ENCODE measurements around the gene PSMD14.
"Not testable (repeated sequence)": the region's sequence is repeated elsewhere in the genome, so short reads cannot be mapped to it uniquely, and the experiment has no call there.

The PSMD14 gene

DNA sequence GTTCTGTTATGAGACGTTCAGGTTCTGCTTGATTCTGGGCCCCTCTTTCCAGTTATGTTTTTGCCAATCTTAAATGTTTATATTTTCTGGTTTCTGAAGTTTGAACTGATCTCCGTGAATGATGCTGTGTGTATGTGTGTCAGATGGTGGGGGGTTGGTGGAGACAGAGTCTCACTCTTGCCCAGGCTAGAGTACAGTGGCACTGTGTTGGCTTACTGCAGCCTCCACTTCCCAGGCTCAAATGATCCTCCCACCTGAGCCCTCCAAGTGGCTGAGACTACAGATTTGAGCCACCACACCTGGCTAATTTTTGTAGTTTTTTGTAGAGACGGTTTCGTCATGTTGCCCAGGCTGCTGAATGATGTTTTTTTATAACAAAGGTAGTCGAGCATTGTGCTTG, 45.9 kb downstream of the PSMD14 start:
- no peak for TF ChIP-seq GATA1 (IDR thresholded peaks at IDR 0.05; ENCODE audit: low read depth, low read length)
- TF ChIP-seq POLR2A (IDR thresholded peaks at IDR 0.05; ENCODE audit: low read length) = no peak
- DNase-seq = no peak

DNA sequence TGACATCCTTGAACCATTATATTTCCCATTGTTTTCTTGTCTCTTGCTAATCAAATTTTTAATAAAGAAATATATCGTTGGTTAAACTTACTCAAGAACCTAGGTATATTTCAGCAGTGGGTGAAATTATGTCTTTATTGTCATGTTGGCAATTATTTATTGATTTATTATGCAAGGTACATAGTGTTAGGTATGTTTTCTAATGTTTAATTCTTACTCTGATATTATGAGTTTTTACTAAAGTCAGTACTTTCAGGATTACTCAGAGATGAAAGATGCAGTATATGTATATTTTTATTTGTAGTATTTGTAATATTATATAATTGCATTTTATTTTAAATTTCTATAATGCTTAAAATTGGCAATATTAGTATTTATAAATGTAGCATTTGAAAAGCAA, 46.9 kb downstream of the PSMD14 start:
- DNase-seq = no peak
- TF ChIP-seq POLR2A (IDR thresholded peaks at IDR 0.05; ENCODE audit: low read length) (no peak), GATA1 (IDR thresholded peaks at IDR 0.05; ENCODE audit: low read depth, low read length) (no peak)

DNA sequence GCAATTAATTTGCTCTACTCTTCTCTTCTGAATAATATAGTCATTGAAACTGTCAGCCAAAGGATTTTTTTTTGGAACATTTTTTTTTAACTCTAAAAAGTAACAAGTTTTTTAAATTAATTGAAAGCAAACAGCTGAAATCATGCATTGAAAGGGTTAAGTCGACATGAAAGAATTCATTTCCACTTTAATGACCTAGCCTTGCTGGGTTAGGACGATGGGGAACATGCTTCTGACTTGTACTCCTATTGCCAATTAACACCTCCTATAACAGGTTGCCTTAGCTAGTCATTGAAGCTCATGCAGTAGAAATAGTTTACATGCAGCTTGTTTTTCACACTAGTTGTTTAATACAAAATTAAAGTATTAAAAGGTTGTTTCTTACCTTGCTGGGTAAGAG, 47.8 kb downstream of the PSMD14 start:
- DNase-seq = no peak
- TF ChIP-seq GATA1 (IDR thresholded peaks at IDR 0.05; ENCODE audit: low read depth, low read length) (no peak), POLR2A (IDR thresholded peaks at IDR 0.05; ENCODE audit: low read length) (no peak)

DNA sequence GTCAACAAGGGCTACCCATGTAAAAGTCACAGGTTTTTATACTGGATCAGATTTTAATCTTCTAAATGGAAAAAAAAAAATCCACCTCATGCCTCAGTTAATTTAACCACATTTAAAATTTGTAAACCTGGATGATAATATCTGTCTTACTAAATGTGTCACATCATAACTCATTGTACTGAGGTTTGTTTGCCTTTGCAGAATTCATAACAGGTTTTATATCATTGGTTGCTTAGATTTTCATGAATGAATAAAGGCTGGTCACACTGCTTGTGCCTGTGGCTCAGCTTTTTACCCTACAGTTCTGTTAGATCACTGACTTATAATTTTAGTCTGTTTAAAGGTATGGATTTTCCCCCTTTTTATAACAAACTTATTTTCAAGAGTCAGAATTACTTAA, 48.9 kb downstream of the PSMD14 start:
- DNase-seq = no peak
- no peak for TF ChIP-seq GATA1 (IDR thresholded peaks at IDR 0.05; ENCODE audit: low read depth, low read length)
- TF ChIP-seq POLR2A (IDR thresholded peaks at IDR 0.05; ENCODE audit: low read length) = no peak

DNA sequence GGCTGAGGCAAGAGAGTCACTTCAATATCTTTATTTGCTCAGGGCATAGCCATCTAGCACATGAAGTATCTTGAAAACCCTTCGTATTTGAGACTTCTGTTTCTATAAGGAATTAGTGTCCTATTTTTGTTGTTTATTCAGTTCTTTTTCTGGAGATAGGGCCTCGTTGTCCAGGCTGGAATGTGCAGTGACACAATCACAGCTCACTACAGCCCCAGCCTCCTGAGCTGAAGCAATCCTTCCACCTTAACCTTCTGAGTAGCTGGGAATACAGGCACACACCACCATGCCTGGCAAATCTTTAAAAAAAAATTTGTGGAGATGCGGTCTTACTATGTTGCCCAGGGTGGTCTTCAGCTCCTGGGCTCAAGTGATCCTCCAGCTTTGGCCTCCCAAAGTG, 50.6 kb downstream of the PSMD14 start:
- TF ChIP-seq GATA1 (IDR thresholded peaks at IDR 0.05; ENCODE audit: low read depth, low read length) (no peak), POLR2A (IDR thresholded peaks at IDR 0.05; ENCODE audit: low read length) (no peak)
- DNase-seq = no peak

DNA sequence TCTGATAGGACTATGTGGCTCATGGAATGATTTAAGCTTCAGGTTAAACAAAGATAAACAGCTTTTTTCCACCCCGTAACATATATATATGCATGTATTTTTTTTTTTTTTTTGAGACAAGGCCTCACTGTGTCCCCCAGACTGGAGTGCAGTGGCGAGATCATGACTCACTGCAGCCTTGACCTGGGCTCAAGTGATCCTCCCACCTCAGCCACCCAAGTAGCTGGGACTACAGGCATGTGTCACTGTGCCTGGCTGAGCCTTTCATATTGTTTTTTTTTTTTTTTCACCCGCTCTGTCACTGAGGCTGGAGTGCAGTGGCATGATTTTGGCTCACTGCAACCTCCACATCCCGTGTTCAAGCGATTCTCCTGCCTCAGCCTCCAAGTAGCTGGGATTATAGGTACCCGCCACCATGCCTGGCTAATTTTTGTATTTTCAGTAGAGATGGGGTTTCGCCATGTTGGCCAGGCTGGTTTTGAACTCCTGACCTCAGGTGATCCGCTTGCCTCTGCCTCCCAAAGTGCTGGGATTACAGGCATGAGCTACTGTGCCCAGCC, 52.0 kb downstream of the PSMD14 start:
- DNase-seq = not testable (repeated sequence)

DNA sequence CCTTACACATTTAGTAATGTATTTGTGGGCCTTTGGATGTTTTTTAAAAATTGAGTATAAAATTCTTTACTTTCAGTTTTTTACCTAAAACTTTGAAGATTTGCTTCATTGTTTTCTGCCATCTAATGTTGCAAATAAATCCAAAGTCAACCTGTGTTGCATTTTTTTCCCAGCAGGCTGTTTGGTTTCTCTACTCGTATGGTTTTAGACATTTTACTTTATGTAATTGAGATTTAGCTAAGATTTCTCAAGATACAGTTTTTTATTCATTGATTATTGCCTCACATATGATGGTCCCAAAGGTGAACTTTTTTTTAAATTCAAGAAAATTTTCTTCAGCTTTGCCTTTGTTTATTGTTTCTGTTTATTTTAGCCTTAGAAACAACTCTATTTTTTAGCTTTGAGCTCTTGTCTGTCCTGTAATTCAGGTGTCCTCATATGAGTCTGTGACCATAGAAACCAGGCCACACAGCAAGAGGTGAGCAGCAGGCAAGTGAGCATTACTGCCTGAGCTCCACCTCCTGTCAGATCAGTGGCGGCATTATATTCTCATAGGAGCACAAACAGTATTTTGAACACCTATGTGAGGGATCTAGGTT, 54.4 kb downstream of the PSMD14 start:
- no peak for TF ChIP-seq GATA1 (IDR thresholded peaks at IDR 0.05; ENCODE audit: low read depth, low read length)
- TF ChIP-seq POLR2A (IDR thresholded peaks at IDR 0.05; ENCODE audit: low read length) = no peak

DNA sequence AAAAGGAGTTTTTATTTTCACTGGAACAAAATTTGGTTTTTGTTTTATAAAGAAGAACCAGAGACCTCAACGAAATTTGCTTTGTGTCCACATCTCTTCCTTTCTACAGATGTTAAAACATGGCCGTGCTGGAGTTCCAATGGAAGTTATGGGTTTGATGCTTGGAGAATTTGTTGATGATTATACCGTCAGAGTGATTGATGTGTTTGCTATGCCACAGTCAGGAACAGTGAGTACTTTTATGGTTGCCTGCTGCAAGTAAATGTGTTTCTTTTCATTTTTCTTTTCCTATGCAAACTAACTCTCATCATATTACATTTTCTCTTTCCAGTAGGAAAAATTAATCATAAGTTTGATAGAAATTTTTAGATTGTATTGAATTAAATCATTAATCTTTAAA, 59.5 kb downstream of the PSMD14 start:
- no peak for DNase-seq

More for the DNA sequence above, 54.4 kb downstream of the PSMD14 start:
- no peak for DNase-seq

DNA sequence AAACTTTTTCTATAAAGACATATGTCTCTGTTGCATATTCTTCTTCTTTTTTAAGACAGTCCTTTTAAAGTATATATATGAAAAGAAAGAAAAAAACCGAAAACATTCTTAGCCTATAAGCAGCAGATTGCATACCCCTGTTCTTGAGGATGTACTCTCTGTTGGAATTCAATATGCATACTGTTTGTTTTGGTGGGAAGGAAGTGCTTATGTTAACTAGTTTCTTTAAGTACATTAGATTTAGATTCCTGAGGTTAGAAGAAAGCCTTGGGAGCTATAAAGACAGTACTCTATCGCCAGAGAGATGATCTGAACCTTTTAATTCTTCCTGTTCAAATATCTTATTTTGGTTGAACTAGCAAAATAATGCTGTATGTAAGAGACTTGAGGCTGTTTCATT, 61.1 kb downstream of the PSMD14 start:
- TF ChIP-seq POLR2A (IDR thresholded peaks at IDR 0.05; ENCODE audit: low read length) (no peak), GATA1 (IDR thresholded peaks at IDR 0.05; ENCODE audit: low read depth, low read length) (no peak)
- DNase-seq = no peak

More for the DNA sequence above, 59.5 kb downstream of the PSMD14 start:
- TF ChIP-seq GATA1 (IDR thresholded peaks at IDR 0.05; ENCODE audit: low read depth, low read length) (no peak), POLR2A (IDR thresholded peaks at IDR 0.05; ENCODE audit: low read length) (no peak)

DNA sequence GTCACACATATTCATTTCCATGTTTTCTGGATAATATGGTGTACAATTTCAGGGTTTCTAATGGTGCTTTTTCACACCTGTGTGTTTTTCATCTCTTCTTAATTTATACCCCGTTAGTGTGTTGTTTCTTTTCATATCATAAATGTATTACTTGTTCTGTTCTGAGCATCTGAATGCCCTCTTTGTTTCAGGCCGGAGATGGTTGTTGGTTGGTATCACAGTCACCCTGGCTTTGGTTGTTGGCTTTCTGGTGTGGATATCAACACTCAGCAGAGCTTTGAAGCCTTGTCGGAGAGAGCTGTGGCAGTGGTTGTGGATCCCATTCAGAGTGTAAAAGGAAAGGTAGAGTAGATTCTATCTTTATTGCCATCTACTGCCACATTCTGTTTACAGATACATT, 62.8 kb downstream of the PSMD14 start:
- TF ChIP-seq POLR2A (IDR thresholded peaks at IDR 0.05; ENCODE audit: low read length) (no peak), GATA1 (IDR thresholded peaks at IDR 0.05; ENCODE audit: low read depth, low read length) (no peak)
- DNase-seq = no peak

DNA sequence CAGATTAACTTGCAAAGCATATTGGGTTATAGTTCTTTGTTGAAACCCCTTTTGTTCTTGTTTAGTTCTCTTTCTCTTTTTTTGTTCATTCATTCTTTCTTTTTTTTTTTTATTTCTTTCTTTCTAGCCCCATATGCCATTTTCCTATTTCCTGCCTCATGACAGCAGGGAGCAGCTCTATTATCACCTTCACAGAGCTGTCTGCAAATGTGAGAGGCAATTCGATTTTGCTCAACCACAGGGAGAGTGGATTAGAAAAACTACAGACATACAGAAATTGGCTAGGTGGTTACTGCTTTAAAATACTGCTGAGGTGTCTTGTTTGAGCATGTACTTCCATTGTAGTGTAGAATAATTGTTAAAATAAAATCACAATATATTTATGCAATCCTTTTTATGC, 63.6 kb downstream of the PSMD14 start:
- no peak for DNase-seq
- TF ChIP-seq GATA1 (IDR thresholded peaks at IDR 0.05; ENCODE audit: low read depth, low read length) (no peak), POLR2A (IDR thresholded peaks at IDR 0.05; ENCODE audit: low read length) (no peak)

DNA sequence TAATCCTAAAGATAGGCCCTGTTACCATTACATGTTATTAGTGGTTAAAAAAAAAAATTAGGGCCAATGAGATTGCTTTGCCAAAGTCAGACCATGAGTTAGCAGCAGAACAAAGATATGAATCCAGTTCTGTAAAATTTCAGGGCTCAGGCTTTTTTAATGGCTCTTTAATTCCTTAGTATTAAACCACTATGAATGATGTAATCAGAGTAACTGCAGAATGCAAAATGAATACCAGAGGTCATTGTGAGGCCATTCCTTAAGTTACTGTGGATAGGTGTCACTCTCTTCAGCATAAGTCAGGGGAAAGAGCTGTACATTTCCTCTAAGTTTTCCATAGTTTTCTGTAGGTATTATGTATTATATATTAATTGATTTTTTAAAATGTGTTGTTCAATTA, 65.7 kb downstream of the PSMD14 start:
- TF ChIP-seq GATA1 (IDR thresholded peaks at IDR 0.05; ENCODE audit: low read depth, low read length) = no peak
- no peak for TF ChIP-seq POLR2A (IDR thresholded peaks at IDR 0.05; ENCODE audit: low read length)
- DNase-seq = no peak

DNA sequence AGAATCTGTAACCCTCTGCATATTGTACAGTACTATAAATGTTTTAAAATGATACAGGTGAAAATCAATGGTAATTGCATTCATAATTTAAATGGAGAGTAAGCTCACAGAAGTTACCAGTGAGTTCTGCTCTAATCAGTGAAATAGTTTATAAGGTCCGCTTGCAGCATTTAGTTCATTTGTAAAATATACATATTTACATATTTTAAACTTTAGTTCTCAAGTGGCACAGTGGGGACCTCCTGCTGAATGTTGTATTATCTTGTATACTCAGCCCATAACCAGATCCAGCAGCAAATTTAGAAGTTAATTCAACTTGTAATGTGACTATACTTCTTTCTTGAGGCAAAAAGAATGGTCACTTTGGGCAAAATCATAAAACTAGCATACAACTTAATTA, 66.2 kb downstream of the PSMD14 start:
- no peak for TF ChIP-seq GATA1 (IDR thresholded peaks at IDR 0.05; ENCODE audit: low read depth, low read length)
- TF ChIP-seq POLR2A (IDR thresholded peaks at IDR 0.05; ENCODE audit: low read length) = no peak
- no peak for DNase-seq

DNA sequence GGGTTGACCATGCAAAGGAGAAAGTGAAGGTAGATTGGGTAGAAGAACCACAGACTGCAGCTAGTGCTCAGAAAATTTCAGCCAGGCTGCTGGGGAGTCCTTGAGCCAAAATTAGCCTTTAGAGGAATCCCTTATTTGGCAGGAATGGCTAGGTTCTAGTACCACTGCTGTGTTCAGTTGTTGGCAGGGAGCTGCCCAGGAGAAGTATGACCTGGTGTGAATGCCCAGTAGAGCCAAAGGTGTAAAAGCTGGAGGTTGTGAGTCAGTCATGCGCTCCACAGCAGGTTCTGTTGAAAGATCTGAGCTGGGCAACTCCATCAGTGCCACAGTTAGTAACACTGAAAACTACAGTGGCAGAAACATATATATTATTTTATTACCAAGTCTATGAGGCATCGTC, 71.5 kb downstream of the PSMD14 start:
- TF ChIP-seq POLR2A (IDR thresholded peaks at IDR 0.05; ENCODE audit: low read length) (no peak), GATA1 (IDR thresholded peaks at IDR 0.05; ENCODE audit: low read depth, low read length) (no peak)
- no peak for DNase-seq

DNA sequence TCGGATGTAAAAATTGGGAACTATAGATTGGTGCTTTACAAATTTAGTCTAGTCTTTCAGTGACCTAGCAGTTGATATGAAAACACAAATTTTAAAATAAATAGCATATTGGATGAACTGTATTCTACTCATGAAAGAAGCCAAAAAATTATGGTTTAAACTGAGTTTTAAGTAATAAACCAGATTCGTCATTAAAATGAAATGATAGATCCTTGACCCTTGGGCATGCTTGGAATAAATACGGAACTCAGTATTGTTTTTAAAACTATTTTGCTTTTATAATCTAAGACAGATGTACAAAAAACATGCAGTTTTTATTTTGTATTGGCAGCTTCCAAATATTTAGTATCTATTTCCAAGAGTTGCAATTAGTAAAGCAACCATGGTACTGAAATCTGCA, 73.3 kb downstream of the PSMD14 start:
- no peak for TF ChIP-seq POLR2A (IDR thresholded peaks at IDR 0.05; ENCODE audit: low read length)
- no peak for DNase-seq

DNA sequence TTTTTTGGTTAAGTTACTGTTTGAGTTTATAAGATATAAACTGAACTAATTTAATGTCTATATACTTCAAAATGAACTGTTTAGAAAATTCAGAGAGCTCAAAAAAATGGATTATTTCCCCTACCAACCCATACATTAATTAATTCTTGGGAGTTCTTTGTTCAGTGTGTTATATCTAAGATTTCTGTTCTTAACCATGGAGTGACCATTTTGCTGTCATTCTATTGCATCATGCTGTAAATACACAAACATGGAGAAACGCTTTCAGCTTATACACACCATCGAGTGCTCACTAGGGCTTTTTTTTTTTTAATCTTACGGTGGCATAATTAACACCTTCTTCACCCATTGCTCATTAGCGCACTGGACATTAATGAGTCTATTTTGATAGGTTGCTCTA, 74.5 kb downstream of the PSMD14 start:
- peak in 1 of 2 experiments; percentile 35 for DNase-seq
- TF ChIP-seq GATA1 (IDR thresholded peaks at IDR 0.05; ENCODE audit: low read depth, low read length) (no peak), POLR2A (IDR thresholded peaks at IDR 0.05; ENCODE audit: low read length) (no peak)

Measured in erythroblast (primary cell).